GM23248 (cell line): ENCODE results near the gene RASA3. TPM values are rescaled to one million over a fixed set of nuclear protein-coding genes. Genes with fewer than 3 reads are reported as not detected.
"Not testable (repeated sequence)": the region's sequence is repeated elsewhere in the genome, so short reads cannot be mapped to it uniquely, and the experiment has no call there.

Source experiments
- DNase-seq: peaks from one replicate; pipeline ENCODE4 v3.0.0-alpha.2; 2015
- H2AFZ ChIP-seq: fragments of 200-600 bp; sonication (generic); 2 replicates; pipeline ENCODE4 v1.6.1; 2016; ENCODE audit warnings: antibody characterized with exemption
- H3F3A ChIP-seq: fragments of 200-600 bp; sonication (generic); 2 replicates; pipeline ENCODE4 v1.6.1; 2016; ENCODE audit warnings: mild to moderate bottlenecking, antibody characterized with exemption, mixed run types; ENCODE audit not compliant: insufficient read depth
- H3K27ac ChIP-seq: fragments of 200-600 bp; sonication (generic); 2 replicates; pipeline ENCODE4 v1.5.1; 2016; ENCODE audit warnings: mild to moderate bottlenecking
- H3K27me3 ChIP-seq: fragments of 200-600 bp; sonication (generic); replicated peaks from 2 replicates; pipeline ENCODE4 v1.6.1; 2016; ENCODE audit warnings: mild to moderate bottlenecking; ENCODE audit not compliant: insufficient read depth
- H3K36me3 ChIP-seq: fragments of 200-600 bp; sonication (generic); 2 replicates; pipeline ENCODE4 v1.6.1; 2016; ENCODE audit warnings: low read depth, mild to moderate bottlenecking
- H3K4me1 ChIP-seq: fragments of 200-600 bp; sonication (generic); 2 replicates; pipeline ENCODE4 v1.6.1; 2016; ENCODE audit warnings: mild to moderate bottlenecking; ENCODE audit not compliant: insufficient read depth
- H3K4me2 ChIP-seq: fragments of 200-600 bp; sonication (generic); one replicate; pipeline ENCODE4 v1.6.1; 2016; ENCODE audit warnings: mild to moderate bottlenecking; ENCODE audit not compliant: unreplicated experiment
- H3K4me3 ChIP-seq: fragments of 200-600 bp; sonication (generic); 2 replicates; pipeline ENCODE4 v1.5.1; 2016; ENCODE audit warnings: mild to moderate bottlenecking
- H3K79me2 ChIP-seq: fragments of 200-600 bp; sonication (generic); 2 replicates; pipeline ENCODE4 v1.6.1; 2016; ENCODE audit warnings: mild to moderate bottlenecking; ENCODE audit not compliant: insufficient read depth
- H3K9ac ChIP-seq: fragments of 200-600 bp; sonication (generic); 2 replicates; pipeline ENCODE4 v1.6.1; 2016; ENCODE audit warnings: mild to moderate bottlenecking
- H3K9me2 ChIP-seq: fragments of 200-600 bp; sonication (generic); 2 replicates; pipeline ENCODE4 v1.6.1; 2016; ENCODE audit warnings: mixed run types, mild to moderate bottlenecking, moderate library complexity; ENCODE audit not compliant: insufficient read depth
- H3K9me3 ChIP-seq: fragments of 200-600 bp; sonication (generic); one replicate; pipeline ENCODE4 v1.6.1; 2017; ENCODE audit warnings: low read depth
- H4K20me1 ChIP-seq: fragments of 200-600 bp; sonication (generic); 2 replicates; pipeline ENCODE4 v1.6.0; 2016; ENCODE audit not compliant: insufficient read depth
- EZH2 ChIP-seq: fragments of 200-600 bp; sonication (generic); IDR thresholded peaks from 2 replicates; pipeline ENCODE4 v1.6.1; 2018; ENCODE audit warnings: antibody characterized with exemption, mild to moderate bottlenecking; ENCODE audit not compliant: insufficient read depth, poor library complexity, severe bottlenecking
- EZH2phosphoT487 ChIP-seq: fragments of 200-600 bp; sonication (generic); IDR thresholded peaks from 2 replicates; pipeline ENCODE4 v1.6.1; 2018; ENCODE audit warnings: antibody characterized with exemption, moderate library complexity, mild to moderate bottlenecking, low read depth; ENCODE audit not compliant: insufficient read depth
- WGBS, 2 experiments: methylation state at CpG; one replicate each; pipeline ENCODE4 v1.1.6; 2015 to 2017; ENCODE audit warnings: low lambda C conversion rate in 2 of 2, low coverage in 1 of 2; ENCODE audit errors: missing lambda C conversion rate in 2 of 2; 5-methylcytosine and 5-hydroxymethylcytosine counted together
- in situ Hi-C: fragments of 300-500 bp; cut with MboI; formaldehyde crosslinking; loops from 2 replicates; pipeline ENCODE4 v1.15.0; 2020
- polyA plus RNA-seq: library from polyadenylated mRNA; unstranded; fragments of >200 nt; fragmentation: Nextera tagmentation; extraction: Ambion mirVana; gene quantifications from 2 replicates; pipeline ENCODE4 v1.2.1, GENCODE V29; 2016
- total RNA-seq: library from RNA; depleted of rRNA; stranded (reverse); fragments of >200 nt; shearing (Covaris generic); gene quantifications from 2 replicates; pipeline ENCODE4 v1.2.3, GENCODE V29; 2014

The RASA3 gene
- total and polyA plus RNA-seq, 2 experiments from 2014 or later = 34.3 to 36.7 TPM

GRCh38 chr13:114120591-114121011, 11.8 kb downstream of the RASA3 start:
- Histone ChIP-seq H3K4me3 (no peak overlapping the region), H3K36me3 (no peaks in the 10 kb centered on the region), H3K4me2 (no peak overlapping the region), H3F3A (peaks cover 41% of the 10 kb centered on the region), H3K9ac (peak overlapping the region; percentile 20), H3K27ac (peak overlapping the region; percentile 24), H3K27me3 (no peaks in the 10 kb centered on the region), H4K20me1 (no peaks in the 10 kb centered on the region), H3K4me1 (peaks cover 29% of the 10 kb centered on the region), H2AFZ (no peak overlapping the region), H3K9me2 (no peaks in the 10 kb centered on the region), H3K79me2 (peaks cover 81% of the 10 kb centered on the region), H3K9me3 (no peaks in the 10 kb centered on the region)
- in situ Hi-C loops = no loop called here
- whole genome bisulfite sequencing, 2 experiments = 15 to 16% methylated on average over 9 to 10 of the region's 10 CpGs
- peak; percentile 28 for DNase-seq
- no peak for TF ChIP-seq EZH2phosphoT487
- TF ChIP-seq EZH2 = no peak

DNA sequence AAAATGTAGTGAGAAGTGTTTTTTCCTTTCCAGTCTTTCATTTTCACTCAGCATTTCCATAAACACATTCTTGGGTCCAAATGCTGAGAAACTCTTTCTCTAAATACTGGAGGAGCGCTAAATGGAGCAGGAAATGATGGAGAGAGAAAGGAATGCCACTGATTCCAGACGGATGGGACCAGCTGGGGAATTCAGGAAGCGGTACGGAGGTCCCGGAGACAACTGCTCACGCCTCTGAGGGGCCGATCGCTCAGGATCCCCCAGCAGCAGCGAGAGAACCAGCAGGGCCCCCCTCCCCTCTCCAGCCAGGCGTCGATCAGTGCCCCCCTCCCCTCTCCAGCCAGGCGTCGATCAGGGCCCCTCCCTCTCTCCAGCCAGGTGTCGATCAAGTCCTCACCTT, 13.2 kb downstream of the RASA3 start:
- Histone ChIP-seq H3K9ac (peak overlapping the region; percentile 74), H3K9me2 (no peaks in the 10 kb centered on the region), H3K4me3 (peak overlapping the region; percentile 58), H3K4me2 (peak overlapping the region; percentile 88), H3K27ac (peak overlapping the region; percentile 90), H3K9me3 (no peaks in the 10 kb centered on the region), H3K4me1 (peaks cover 43% of the 10 kb centered on the region), H3K36me3 (no peaks in the 10 kb centered on the region), H3K27me3 (no peaks in the 10 kb centered on the region), H3F3A (peaks cover 35% of the 10 kb centered on the region), H4K20me1 (no peaks in the 10 kb centered on the region), H2AFZ (no peak overlapping the region), H3K79me2 (peaks cover 81% of the 10 kb centered on the region)
- in situ Hi-C loops = no loop called here
- no peak for TF ChIP-seq EZH2
- no peak for TF ChIP-seq EZH2phosphoT487
- peak; percentile 92 for DNase-seq
- WGBS, 2 experiments = 1 to 3% methylated on average over 7 to 14 of the region's 14 CpGs

GRCh38 chr13:114118511-114119123, 13.8 kb downstream of the RASA3 start:
- Histone ChIP-seq H3K4me1 (peaks cover 45% of the 10 kb centered on the region), H3K9ac (peak overlapping the region; percentile 74), H3K27ac (peak overlapping the region; percentile 90), H3K4me3 (peak overlapping the region; percentile 58), H3K9me2 (no peaks in the 10 kb centered on the region), H3K4me2 (peak overlapping the region; percentile 88), H3K36me3 (no peaks in the 10 kb centered on the region), H2AFZ (no peak overlapping the region), H3K9me3 (no peaks in the 10 kb centered on the region), H3K27me3 (no peaks in the 10 kb centered on the region), H3F3A (peaks cover 33% of the 10 kb centered on the region), H3K79me2 (peaks cover 80% of the 10 kb centered on the region), H4K20me1 (no peaks in the 10 kb centered on the region)
- 22 to 26% methylated on average over 11 of the region's 11 CpGs for WGBS, 2 experiments
- in situ Hi-C loops = no loop called here
- peak; percentile 65 for DNase-seq
- TF ChIP-seq EZH2 (no peak), EZH2phosphoT487 (no peak)

DNA sequence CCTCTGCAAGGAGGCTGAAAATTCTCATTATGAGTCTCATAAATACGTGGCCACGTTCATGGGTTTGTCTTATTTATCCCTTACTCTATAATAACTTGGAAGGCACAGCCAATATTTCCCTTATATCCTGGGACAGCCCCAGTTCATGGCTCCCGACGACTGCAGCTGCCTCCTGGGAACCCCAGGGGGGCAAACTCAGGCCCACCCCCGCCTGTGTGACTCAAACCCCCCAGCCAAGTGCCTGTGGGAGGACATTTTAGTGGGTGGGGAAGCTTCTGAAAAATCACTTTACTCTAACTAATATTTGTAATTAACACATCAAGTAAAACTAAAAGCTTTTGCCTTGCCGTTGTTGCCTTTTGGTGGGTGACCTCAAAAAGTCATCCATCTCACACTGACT, 14.3 kb downstream of the RASA3 start:
- Histone ChIP-seq H3K9me3 (no peaks in the 10 kb centered on the region), H3F3A (peaks cover 33% of the 10 kb centered on the region), H3K4me2 (peak overlapping the region; percentile 88), H4K20me1 (no peaks in the 10 kb centered on the region), H3K36me3 (no peaks in the 10 kb centered on the region), H3K9ac (peak overlapping the region; percentile 74), H2AFZ (no peak overlapping the region), H3K79me2 (peaks cover 79% of the 10 kb centered on the region), H3K9me2 (no peaks in the 10 kb centered on the region), H3K4me1 (peaks cover 45% of the 10 kb centered on the region), H3K27ac (peak overlapping the region; percentile 90), H3K4me3 (peak overlapping the region; percentile 58), H3K27me3 (no peaks in the 10 kb centered on the region)
- no peak for TF ChIP-seq EZH2phosphoT487
- no peak for TF ChIP-seq EZH2
- WGBS, 2 experiments = 34 to 37% methylated on average over 6 of the region's 6 CpGs
- in situ Hi-C loops = no loop called here
- peak; percentile 48 for DNase-seq

- H3K4me2 ChIP-seq, H3K9ac ChIP-seq, H3K9me2 ChIP-seq, H3K4me3 ChIP-seq, H3K27me3 ChIP-seq, H3K36me3 ChIP-seq, DNase-seq, in situ Hi-C loops, H3K9me3 ChIP-seq, H4K20me1 ChIP-seq, H3K27ac ChIP-seq, H2AFZ ChIP-seq: not testable (repeated sequence)
- WGBS, 2 experiments = 69 to 82% methylated on average over 10 to 20 of the region's 20 CpGs
- H3K4me1 ChIP-seq = peaks cover 45% of the 10 kb centered on the region
- peaks cover 79% of the 10 kb centered on the region for H3K79me2 ChIP-seq
- peaks cover 33% of the 10 kb centered on the region for H3F3A ChIP-seq
These were observed 15.0 kb downstream of the RASA3 start for GRCh38 chr13:114117341-114117874.
